ENCODE results near the gene MPO. TPM values are rescaled to one million over a fixed set of nuclear protein-coding genes. Genes with fewer than 3 reads are reported as not detected.

Gene MPO
- total RNA-seq, 1 donor from 2014 or later, result not detected

DNA sequence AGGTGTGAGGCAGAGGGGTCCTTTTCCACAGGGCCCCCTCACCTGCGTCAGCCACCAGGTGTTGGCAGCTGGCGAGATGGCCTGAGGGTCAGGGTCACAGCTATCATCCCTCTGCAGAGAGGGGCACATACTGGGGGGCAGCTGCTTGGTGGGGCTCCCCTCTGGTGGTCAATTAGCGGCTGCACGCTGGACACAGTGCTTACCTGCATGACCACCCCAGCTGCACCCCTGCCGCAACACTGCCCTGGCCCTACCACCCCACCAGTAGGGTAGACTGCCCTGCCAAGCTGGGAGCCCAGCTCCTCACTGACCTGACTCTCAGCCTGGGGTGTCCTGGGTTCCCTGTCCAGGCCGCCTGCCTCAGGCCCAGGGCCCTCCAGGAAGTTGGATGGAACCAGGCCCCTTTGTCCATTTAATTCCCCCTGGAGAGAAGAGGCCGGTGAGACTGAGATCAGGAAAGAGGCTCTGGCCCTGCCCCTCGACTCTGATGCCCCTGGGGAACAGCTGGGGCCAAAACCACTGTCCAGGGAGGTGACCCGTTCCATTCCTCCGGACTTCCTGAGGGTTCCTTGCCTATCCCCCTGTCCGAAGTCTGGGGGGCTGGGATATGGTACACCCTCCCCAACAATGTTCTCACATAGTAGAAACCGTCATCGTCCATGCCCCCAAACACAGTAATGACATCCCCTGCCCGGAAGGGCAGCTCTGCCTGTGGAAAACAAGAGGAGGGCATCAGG lies 24.2 kb upstream of the MPO start:
- Mint-ChIP-seq H3K27me3 (ENCODE audit: low read depth) (peaks cover 20% of the 10 kb centered on the region), H3K9me3 (ENCODE audit: low read depth) (no peaks in the 10 kb centered on the region), H3K36me3 (ENCODE audit: low read depth) (no peaks in the 10 kb centered on the region), H3K4me1 (ENCODE audit: low read depth) (no peaks in the 10 kb centered on the region), H3K4me3 (ENCODE audit: unreplicated experiment) (no peak overlapping the region), H3K27ac (ENCODE audit: unreplicated experiment) (no peak overlapping the region)
- no peak for TF ChIP-seq CTCF (IDR thresholded peaks at IDR 0.05)
- peak; percentile 86 for DNase-seq (ENCODE audit: low spot score)

DNA sequence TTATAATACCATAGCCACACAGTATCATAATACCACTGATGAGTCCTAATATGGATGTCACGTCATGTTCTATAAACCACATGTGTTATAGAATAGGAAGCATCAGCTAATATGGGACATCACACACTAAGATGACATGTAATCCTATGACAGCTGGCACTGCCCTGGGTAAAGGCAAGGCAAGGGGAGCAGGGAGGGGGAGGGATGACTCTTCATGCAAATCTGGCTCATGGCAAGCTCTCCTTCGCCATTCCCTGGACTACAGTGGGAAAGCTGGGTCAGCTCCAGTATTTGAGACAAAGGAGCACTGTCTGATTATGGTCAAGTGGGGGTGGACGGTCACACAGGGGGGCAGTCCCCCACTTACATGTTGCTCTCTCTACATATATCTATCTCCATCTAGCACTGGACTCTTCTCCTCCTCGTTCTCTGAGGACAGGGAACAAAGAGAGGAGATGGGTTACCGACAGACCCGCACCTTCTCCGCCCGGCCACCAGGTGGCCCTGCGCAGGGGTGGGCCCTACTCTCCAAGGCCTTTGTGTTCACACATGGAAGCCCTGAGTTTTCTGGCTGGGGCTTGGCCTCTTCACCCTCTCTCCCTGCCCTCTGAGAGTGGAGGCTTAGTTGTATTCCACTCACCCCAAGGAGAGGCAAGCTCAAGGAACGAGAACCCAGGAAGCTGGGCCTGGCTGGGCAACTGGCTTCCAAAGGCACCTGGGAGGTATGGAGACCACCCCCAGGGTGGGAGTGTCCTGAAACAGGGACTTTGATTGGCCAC lies 23.4 kb upstream of the MPO start:
- H3K4me3 Mint-ChIP-seq (ENCODE audit: unreplicated experiment), result no peak overlapping the region

DNA sequence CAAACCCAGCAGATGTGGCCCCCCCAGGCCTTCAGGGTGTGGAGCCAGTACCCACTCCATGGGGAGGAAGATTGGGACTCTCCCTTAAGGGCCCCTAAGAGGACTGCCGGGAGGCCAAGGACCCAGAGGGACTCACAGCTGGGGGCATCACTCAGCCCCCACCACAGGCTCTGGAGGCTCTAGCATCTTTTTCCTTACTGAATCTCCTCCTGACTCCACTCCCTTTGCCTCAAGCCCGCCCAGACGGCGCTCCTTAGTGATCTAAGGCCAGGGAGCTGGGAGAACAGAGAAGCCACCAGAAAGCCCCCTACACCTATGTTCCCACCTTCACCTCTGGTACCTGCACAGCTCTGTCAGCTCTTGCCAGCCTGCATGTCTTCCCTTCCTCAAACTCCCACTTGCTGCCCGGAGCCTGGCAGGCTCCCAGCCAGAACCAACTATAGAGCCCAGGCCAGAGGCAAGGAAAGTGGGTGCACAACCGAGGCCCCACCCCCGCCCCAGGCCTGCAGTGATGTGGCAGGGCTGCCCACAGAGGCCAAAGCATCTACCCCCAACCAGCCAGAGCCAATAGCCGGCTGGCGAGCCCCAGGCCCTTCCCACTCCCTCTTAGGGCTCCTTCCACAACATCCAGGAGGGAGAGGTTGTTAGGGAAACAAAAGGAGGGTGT lies 22.3 kb upstream of the MPO start:
- H3K9me3 Mint-ChIP-seq (ENCODE audit: low read depth), result peaks cover 5% of the 10 kb centered on the region
- no peaks in the 10 kb centered on the region for H3K36me3 Mint-ChIP-seq (ENCODE audit: low read depth)
- TF ChIP-seq CTCF (IDR thresholded peaks at IDR 0.05), result no peak
- no peak for DNase-seq (ENCODE audit: low spot score)
- H3K4me1 Mint-ChIP-seq (ENCODE audit: low read depth), result no peaks in the 10 kb centered on the region
- no peak overlapping the region for H3K27ac Mint-ChIP-seq (ENCODE audit: unreplicated experiment)
- H3K27me3 Mint-ChIP-seq (ENCODE audit: low read depth), result peaks cover 24% of the 10 kb centered on the region
- H3K4me3 Mint-ChIP-seq (ENCODE audit: unreplicated experiment), result no peak overlapping the region

More for the DNA sequence above, 23.4 kb upstream of the MPO start:
- Mint-ChIP-seq H3K27me3 (ENCODE audit: low read depth) (peaks cover 22% of the 10 kb centered on the region), H3K36me3 (ENCODE audit: low read depth) (no peaks in the 10 kb centered on the region), H3K27ac (ENCODE audit: unreplicated experiment) (no peak overlapping the region), H3K9me3 (ENCODE audit: low read depth) (no peaks in the 10 kb centered on the region), H3K4me1 (ENCODE audit: low read depth) (no peaks in the 10 kb centered on the region)
- DNase-seq (ENCODE audit: low spot score), result no peak
- TF ChIP-seq CTCF (IDR thresholded peaks at IDR 0.05), result peak; percentile 73

- no peaks in the 10 kb centered on the region for H3K4me1 Mint-ChIP-seq (ENCODE audit: low read depth)
- peaks cover 24% of the 10 kb centered on the region for H3K27me3 Mint-ChIP-seq (ENCODE audit: low read depth)
- DNase-seq (ENCODE audit: low spot score), result no peak
- peaks cover 5% of the 10 kb centered on the region for H3K9me3 Mint-ChIP-seq (ENCODE audit: low read depth)
- TF ChIP-seq CTCF (IDR thresholded peaks at IDR 0.05), result no peak
- no peak overlapping the region for H3K4me3 Mint-ChIP-seq (ENCODE audit: unreplicated experiment)
- no peak overlapping the region for H3K27ac Mint-ChIP-seq (ENCODE audit: unreplicated experiment)
- H3K36me3 Mint-ChIP-seq (ENCODE audit: low read depth), result no peaks in the 10 kb centered on the region
These were observed 21.6 kb upstream of the MPO start for GRCh38 chr17:58302171-58302918.

Measured in chondrocyte (in vitro differentiated cells).